A204.1 (cell line): ENCODE measurements around the gene PRKCA.
"Not testable (repeated sequence)": the region's sequence is repeated elsewhere in the genome, so short reads cannot be mapped to it uniquely, and the experiment has no call there.

ENCODE experiments used
- FAIRE-seq: peaks from 2 replicates; lab custom pipeline; 2012; peaks lifted over from hg19 to GRCh38; lab: Jason Lieb, UNC

PRKCA gene

GRCh38 chr17:66716236-66717026 is 414.0 kb downstream of the PRKCA start:
- no peak for FAIRE-seq

- no peak for FAIRE-seq
Measured at GRCh38 chr17:66717641-66718058, 415.2 kb downstream of the PRKCA start.

- no peak for FAIRE-seq
Measured at GRCh38 chr17:66720027-66720426, 417.6 kb downstream of the PRKCA start.

GRCh38 chr17:66720567-66720966 is 418.2 kb downstream of the PRKCA start:
- no peak for FAIRE-seq

- no peak for FAIRE-seq
Measured at GRCh38 chr17:66722341-66722740, 419.9 kb downstream of the PRKCA start.

- no peak for FAIRE-seq
Measured at GRCh38 chr17:66724581-66725341, 422.3 kb downstream of the PRKCA start.

GRCh38 chr17:66725438-66725837 is 423.0 kb downstream of the PRKCA start:
- not testable (repeated sequence) for FAIRE-seq

- FAIRE-seq: no peak
Measured at GRCh38 chr17:66725956-66726355, 423.5 kb downstream of the PRKCA start.

GRCh38 chr17:66726371-66726770 is 424.0 kb downstream of the PRKCA start:
- FAIRE-seq: no peak

- FAIRE-seq: no peak
Measured at GRCh38 chr17:66726846-66727245, 424.4 kb downstream of the PRKCA start.

GRCh38 chr17:66727634-66728570 is 425.5 kb downstream of the PRKCA start:
- no peak for FAIRE-seq

GRCh38 chr17:66730461-66730923 is 428.1 kb downstream of the PRKCA start:
- FAIRE-seq: no peak

GRCh38 chr17:66733759-66734158 is 431.3 kb downstream of the PRKCA start:
- FAIRE-seq: no peak

GRCh38 chr17:66734186-66734943 is 432.0 kb downstream of the PRKCA start:
- FAIRE-seq: no peak

- FAIRE-seq: no peak
Measured at GRCh38 chr17:66737524-66737923, 435.1 kb downstream of the PRKCA start.

GRCh38 chr17:66738301-66738700 is 435.9 kb downstream of the PRKCA start:
- no peak for FAIRE-seq

- FAIRE-seq: no peak
Measured at GRCh38 chr17:66739553-66739952, 437.1 kb downstream of the PRKCA start.

- no peak for FAIRE-seq
Measured at GRCh38 chr17:66740226-66740625, 437.8 kb downstream of the PRKCA start.

GRCh38 chr17:66743511-66743910 is 441.1 kb downstream of the PRKCA start:
- no peak for FAIRE-seq

GRCh38 chr17:66746736-66747135 is 444.3 kb downstream of the PRKCA start:
- FAIRE-seq: no peak

GRCh38 chr17:66747578-66748275 is 445.3 kb downstream of the PRKCA start:
- no peak for FAIRE-seq
